Fibroblast of villous mesenchyme (primary cell): ENCODE data around the gene HEXD. TPM values are rescaled to one million over a fixed set of nuclear protein-coding genes. Genes with fewer than 3 reads are reported as not detected.

Experiments used
- DNase-seq: peaks from one replicate; pipeline ENCODE4 v3.0.0-alpha.2; 2010; ENCODE audit warnings: low read depth
- H3K4me3 ChIP-seq: 2 replicates; pipeline ENCODE4 v1.5.1; 2011; ENCODE audit warnings: low read depth, mild to moderate bottlenecking, low read length
- total RNA-seq: library from RNA; depleted of rRNA; stranded (reverse); fragments of >200 nt; gene quantifications from 2 replicates; pipeline ENCODE4 v1.2.3, GENCODE V29; 2012
- TF ChIP-seq, protein P1 (sequence below): IDR thresholded peaks from 2 replicates; pipeline ENCODE4 v1.5.1; 2012; ENCODE audit warnings: low read depth, mild to moderate bottlenecking, low read length; ENCODE audit not compliant: insufficient read depth

Gene HEXD
- total RNA-seq, 1 donor: 12.5 TPM

DNA sequence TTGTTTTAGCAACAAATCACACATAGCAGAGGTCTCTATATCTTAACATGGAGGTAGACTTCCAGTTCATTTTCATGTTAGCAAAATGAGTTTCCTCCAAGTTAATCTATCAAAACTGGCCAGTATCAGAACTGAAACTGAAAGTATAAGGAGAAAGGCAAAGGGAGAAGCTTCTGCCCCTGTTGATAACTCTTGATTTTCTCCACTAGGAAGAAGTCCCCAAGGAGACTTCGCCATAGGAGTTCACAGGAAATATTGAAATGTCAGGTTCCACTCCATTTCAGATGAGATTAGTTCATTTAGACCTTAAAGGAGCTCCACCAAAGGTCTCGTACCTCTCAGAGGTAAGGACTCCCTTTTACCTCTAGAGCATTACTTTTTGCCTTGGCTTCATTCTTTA is 1.4 kb downstream of the HEXD start:
- peak overlapping the region; percentile 85 for H3K4me3 ChIP-seq
- peak; percentile 41 for DNase-seq
- TF ChIP-seq, protein P1, sequence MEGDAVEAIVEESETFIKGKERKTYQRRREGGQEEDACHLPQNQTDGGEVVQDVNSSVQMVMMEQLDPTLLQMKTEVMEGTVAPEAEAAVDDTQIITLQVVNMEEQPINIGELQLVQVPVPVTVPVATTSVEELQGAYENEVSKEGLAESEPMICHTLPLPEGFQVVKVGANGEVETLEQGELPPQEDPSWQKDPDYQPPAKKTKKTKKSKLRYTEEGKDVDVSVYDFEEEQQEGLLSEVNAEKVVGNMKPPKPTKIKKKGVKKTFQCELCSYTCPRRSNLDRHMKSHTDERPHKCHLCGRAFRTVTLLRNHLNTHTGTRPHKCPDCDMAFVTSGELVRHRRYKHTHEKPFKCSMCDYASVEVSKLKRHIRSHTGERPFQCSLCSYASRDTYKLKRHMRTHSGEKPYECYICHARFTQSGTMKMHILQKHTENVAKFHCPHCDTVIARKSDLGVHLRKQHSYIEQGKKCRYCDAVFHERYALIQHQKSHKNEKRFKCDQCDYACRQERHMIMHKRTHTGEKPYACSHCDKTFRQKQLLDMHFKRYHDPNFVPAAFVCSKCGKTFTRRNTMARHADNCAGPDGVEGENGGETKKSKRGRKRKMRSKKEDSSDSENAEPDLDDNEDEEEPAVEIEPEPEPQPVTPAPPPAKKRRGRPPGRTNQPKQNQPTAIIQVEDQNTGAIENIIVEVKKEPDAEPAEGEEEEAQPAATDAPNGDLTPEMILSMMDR: no peak

DNA sequence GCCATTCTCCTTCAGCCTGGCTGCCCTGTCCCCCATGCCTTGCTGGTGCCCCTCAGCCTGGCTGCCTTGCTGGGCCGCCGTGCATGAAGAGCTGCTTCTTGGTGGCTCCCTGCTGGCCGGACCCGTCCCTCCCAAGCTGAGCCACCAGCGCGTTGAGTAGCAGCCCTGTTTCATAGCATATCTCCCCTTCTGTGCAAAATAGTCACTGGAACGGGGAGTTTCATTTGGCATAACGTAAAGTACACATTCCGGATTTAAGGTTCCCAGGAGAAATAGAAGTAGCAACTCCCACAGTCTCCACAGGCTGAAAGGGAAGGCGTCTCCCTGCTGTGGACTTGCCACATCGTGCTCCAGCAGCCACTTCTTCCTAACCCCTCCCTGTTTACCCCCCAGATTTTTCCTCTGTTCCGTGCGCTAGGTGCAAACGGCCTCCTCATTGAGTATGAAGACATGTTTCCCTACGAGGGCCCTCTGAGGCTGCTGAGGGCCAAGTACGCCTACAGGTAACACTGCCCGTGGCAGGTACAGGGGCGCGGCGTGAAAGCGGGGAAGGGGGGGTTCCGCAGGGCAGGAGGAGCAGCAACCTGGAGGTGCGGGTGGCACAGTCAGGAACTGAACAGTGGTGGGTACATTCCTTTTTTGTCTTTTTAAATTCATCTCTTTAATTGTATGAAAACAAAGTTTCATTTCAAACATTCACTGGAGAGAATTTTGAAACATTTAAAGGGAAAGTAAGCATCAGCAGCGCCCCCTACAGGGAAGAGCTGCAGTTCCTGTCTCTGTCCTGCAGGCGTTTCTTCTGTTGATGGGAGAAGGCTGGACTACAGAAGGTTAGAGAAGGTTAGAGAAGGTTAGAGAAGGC is 6.1 kb downstream of the HEXD start:
- TF ChIP-seq, protein P1: peak; percentile 81
- peak overlapping the region; percentile 12 for H3K4me3 ChIP-seq
- peak; percentile 60 for DNase-seq

DNA sequence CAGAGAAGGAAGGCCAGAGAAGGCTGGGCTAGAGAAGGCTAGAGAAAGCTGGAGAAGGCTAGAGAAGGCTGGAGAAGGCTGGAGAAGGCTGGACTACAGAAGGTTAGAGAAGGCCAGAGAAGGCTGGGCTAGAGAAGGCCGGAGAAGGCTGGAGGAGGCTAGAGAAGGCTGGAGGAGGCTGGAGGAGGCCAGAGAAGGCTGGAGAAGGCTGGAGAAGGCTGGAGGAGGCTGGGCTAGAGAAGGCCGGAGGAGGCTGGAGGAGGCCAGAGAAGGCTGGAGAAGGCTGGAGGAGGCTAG is 6.7 kb downstream of the HEXD start:
- TF ChIP-seq, protein P1: no peak
- H3K4me3 ChIP-seq: no peak overlapping the region
- DNase-seq: no peak

DNA sequence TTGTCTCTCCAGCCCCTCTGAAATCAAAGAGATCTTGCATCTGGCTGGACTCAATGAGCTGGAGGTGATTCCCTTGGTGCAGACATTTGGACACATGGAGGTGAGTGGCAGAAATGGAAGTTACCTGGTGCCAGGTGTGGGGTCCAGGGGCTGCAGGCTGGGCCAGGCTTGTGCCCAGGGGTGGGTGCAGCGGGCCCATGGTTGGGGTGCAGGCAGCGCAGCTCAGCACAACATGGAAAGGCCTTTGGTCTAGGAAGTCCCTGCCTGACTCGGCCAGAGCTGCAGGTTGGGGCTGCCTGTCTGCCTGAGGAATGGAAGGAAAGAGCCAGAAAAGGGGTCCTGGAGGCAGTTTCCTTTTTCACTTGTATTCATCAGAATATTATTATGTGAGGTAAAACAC is 10.4 kb downstream of the HEXD start:
- no peak overlapping the region for H3K4me3 ChIP-seq
- TF ChIP-seq, protein P1: no peak
- DNase-seq: no peak

DNA sequence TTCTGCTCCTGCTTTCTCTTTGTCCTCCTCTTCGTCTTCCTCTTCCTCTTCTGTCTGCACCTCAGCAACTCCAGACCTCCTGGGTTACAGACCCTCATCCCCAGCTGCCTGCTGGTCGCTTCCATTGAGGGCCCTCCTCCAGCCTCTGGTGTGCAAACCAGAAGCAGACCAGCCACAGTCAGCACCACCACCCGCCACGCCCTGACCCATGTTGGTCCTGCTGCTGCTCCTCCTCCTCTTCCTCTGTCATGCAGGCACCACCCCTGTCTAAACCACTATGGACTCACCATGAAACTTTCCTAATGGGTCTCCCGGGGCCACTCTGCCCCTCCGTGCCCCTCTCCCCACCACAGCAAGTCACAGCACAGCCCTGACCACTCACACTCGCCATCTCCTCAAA is 11.7 kb downstream of the HEXD start:
- TF ChIP-seq, protein P1: no peak
- DNase-seq: no peak
- H3K4me3 ChIP-seq: no peak overlapping the region

DNA sequence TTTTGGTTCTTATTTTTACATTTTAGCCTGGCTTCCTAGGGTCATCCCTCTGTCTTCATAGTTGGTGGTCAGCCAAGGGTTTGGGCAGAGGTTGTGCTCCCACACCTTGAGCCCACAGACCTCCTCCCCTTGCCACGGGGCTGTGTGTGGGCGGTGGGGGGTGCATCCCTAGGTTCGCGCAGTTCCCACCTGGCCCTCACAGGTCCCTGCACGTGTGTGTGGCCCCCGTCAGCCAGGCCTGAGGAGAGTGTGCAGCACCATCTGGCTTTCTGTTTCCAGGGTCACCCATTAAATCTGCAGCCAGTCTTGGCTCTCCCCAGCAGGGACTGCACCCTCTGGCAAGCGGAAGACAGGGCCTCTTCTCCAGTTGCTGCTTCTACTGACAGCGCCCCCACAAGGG is 13.9 kb downstream of the HEXD start:
- TF ChIP-seq, protein P1: no peak
- no peak for DNase-seq
- no peak overlapping the region for H3K4me3 ChIP-seq

DNA sequence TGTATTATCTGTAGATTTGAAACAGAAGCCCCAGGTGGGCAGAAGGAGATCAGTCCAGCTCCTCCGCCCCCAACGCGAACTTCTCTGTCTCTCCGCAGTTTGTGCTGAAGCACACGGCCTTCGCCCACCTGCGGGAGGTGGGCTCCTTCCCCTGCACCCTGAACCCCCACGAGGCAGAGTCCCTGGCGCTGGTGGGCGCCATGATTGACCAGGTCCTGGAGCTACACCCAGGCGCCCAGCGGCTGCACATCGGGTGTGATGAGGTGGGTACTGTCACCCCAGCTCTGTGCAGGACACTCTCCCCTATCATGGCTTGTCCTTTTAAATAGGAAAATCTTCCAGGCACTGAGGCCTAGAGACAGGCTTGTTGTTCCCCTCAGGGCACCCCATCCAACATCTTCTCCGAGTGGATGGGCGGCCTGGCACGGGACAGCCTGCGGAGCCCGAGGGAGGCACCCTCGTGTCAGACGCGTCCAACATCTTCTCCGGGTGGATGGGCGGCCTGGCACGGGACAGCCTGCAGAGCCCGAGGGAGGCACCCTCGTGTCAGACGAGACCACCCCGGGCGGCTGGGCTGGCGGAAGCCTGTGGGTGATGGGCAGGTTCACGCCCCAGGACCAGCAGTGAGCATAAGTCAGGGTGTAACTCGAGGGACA is 15.5 kb downstream of the HEXD start:
- DNase-seq: no peak
- H3K4me3 ChIP-seq: no peak overlapping the region
- TF ChIP-seq, protein P1: no peak
